Panc1 (cell line): Measurements from ENCODE around the gene MBD3L2. TPM values are rescaled to one million over a fixed set of nuclear protein-coding genes. Genes with fewer than 3 reads are reported as not detected.
"Not testable (repeated sequence)": the region's sequence is repeated elsewhere in the genome, so short reads cannot be mapped to it uniquely, and the experiment has no call there.

ENCODE experiments used
- ATAC-seq: fragments of 200-7000 bp; cut with Tn5 transposase; 2 replicates; pipeline ENCODE4 v1.9.1; 2020; ENCODE audit warnings: mild to moderate bottlenecking, moderate library complexity
- BruUV-seq: library from RNA; stranded (reverse); fragments of 400-500 nt; replicated peaks from 2 replicates; lab custom pipeline; 2021; lab: Mats Ljungman, UMichigan
- CTCF ChIA-PET: fragments of 300-600 bp; sonication (Branson Sonifier 250); formaldehyde crosslinking; loops from one replicate; lab custom pipeline; 2022; ENCODE audit warnings: antibody characterized with exemption; lab: Charles Lee
- POLR2A ChIA-PET: fragments of 300-600 bp; sonication (Branson Sonifier 250); formaldehyde crosslinking; loops from one replicate; lab custom pipeline; 2022; ENCODE audit warnings: antibody characterized with exemption; lab: Charles Lee
- DNase-seq: peaks from one replicate; pipeline ENCODE4 v3.0.0-alpha.2; 2010; ENCODE audit warnings: low read depth, low spot score
- H3K27ac ChIP-seq: 2 replicates; pipeline ENCODE4 v1.5.1; 2011; ENCODE audit warnings: mild to moderate bottlenecking, low read length, inconsistent platforms
- H3K27me3 ChIP-seq: fragments of 200-500 bp; sonication (Bioruptor generic); 2 replicates; pipeline ENCODE4 v1.6.0; 2014; ENCODE audit warnings: low read length, inconsistent platforms; ENCODE audit not compliant: control insufficient read depth, insufficient read depth
- H3K36me3 ChIP-seq: fragments of 200-500 bp; sonication (Bioruptor generic); 2 replicates; pipeline ENCODE4 v1.5.1; 2014; ENCODE audit warnings: inconsistent platforms, mild to moderate bottlenecking, low read length, moderate library complexity; ENCODE audit not compliant: control insufficient read depth, insufficient read depth
- H3K4me1 ChIP-seq: 2 replicates; pipeline ENCODE4 v1.5.1; 2011; ENCODE audit warnings: inconsistent platforms, mild to moderate bottlenecking, low read length, moderate library complexity; ENCODE audit not compliant: control insufficient read depth, insufficient read depth
- H3K4me3 ChIP-seq, 2 experiments: 2 replicates each; pipeline ENCODE4 v1.5.1; 2011 to 2012; ENCODE audit warnings: low read depth in 2 of 2, low read length in 2 of 2, mild to moderate bottlenecking in 2 of 2, inconsistent platforms in 1 of 2, moderate library complexity in 1 of 2
- H3K9me3 ChIP-seq: fragments of 200-500 bp; sonication (Bioruptor generic); 2 replicates; pipeline ENCODE4 v1.5.1; 2014; ENCODE audit warnings: low read depth, mild to moderate bottlenecking, inconsistent platforms, low read length, moderate library complexity; ENCODE audit not compliant: control insufficient read depth, insufficient read depth
- CTCF ChIP-seq: fragments of 450-650 bp; IDR thresholded peaks from 2 replicates; pipeline ENCODE4 v1.5.1; 2017; ENCODE audit warnings: mild to moderate bottlenecking
- POLR2AphosphoS5 ChIP-seq: IDR thresholded peaks from 2 replicates; pipeline ENCODE4 v1.6.1; 2012; ENCODE audit warnings: mild to moderate bottlenecking, low read depth, low read length, moderate library complexity
- REST ChIP-seq, 2 experiments: IDR thresholded peaks; 2 replicates each; pipeline ENCODE4 v1.6.1; 2011 to 2012; ENCODE audit warnings: low read depth in 2 of 2, control low read depth in 1 of 2, low read length in 1 of 2, mild to moderate bottlenecking in 1 of 2, moderate library complexity in 1 of 2; ENCODE audit not compliant: insufficient read depth in 1 of 2
- SIN3A ChIP-seq: IDR thresholded peaks from 2 replicates; pipeline ENCODE4 v1.6.1; 2012; ENCODE audit warnings: low read depth, mild to moderate bottlenecking, low read length, moderate library complexity, borderline replicate concordance; ENCODE audit not compliant: insufficient read depth
- TCF7L2 ChIP-seq: IDR thresholded peaks from 2 replicates; pipeline ENCODE4 v1.6.1; 2011; ENCODE audit warnings: mild to moderate bottlenecking, low read depth, low read length, inconsistent platforms
- in situ Hi-C: cut with HindIII; loops from 2 replicates; pipeline ENCODE4 v1.10.0; 2016; ENCODE audit warnings: low sequenced_read_pairs, low pct_unique_long_range_greater_than_20kb
- intact Hi-C: fragments of 100-400 bp; cut with micrococcal nuclease; formaldehyde crosslinking; loops from one replicate; pipeline ENCODE4 v1.10.0; 2022; ENCODE audit not compliant: unreplicated experiment
- total RNA-seq: library from RNA; stranded (reverse); gene quantifications from one replicate; pipeline ENCODE4 v1.2.1, GENCODE V29; 2021; ENCODE audit not compliant: unreplicated experiment

The MBD3L2 gene
- total RNA-seq, 1 experiment from 2014 or later = not detected

GRCh38 chr19:7063764-7064418, 14.8 kb downstream of the MBD3L2 start:
- Histone ChIP-seq H3K36me3 (no peaks in the 10 kb centered on the region), H3K27ac (no peak overlapping the region), H3K27me3 (no peaks in the 10 kb centered on the region), H3K4me1 (no peaks in the 10 kb centered on the region), H3K9me3 (no peaks in the 10 kb centered on the region), H3K4me3 (no peak overlapping the region)
- intact Hi-C loops (no loop called here), in situ Hi-C loops (no loop called here)
- ChIA-PET POLR2A (no interaction called here), CTCF (no interaction called here)
- ATAC-seq = no peak
- no peak for DNase-seq
- no peak for TF ChIP-seq TCF7L2
- TF ChIP-seq REST (IDR thresholded peaks at IDR 0.05; ENCODE audit: insufficient read depth in 1 of 2, low read depth in 2 of 2, low read length in 1 of 2) = no peak
- TF ChIP-seq CTCF = no peak
- TF ChIP-seq SIN3A = no peak
- TF ChIP-seq POLR2AphosphoS5 = no peak
- no TSS peak for BruUV-seq

GRCh38 chr19:7067122-7067521, 18.0 kb downstream of the MBD3L2 start:
- intact Hi-C loops, ATAC-seq: not testable (repeated sequence)

More at GRCh38 chr19:7067122-7067521, 18.0 kb downstream of the MBD3L2 start:
- H3K27ac ChIP-seq, DNase-seq, in situ Hi-C loops, BruUV-seq, POLR2A ChIA-PET, H3K9me3 ChIP-seq, H3K4me1 ChIP-seq, H3K36me3 ChIP-seq, CTCF ChIA-PET, H3K27me3 ChIP-seq, H3K4me3 ChIP-seq: not testable (repeated sequence)
- TF ChIP-seq CTCF = peak; percentile 71
